ENCODE measurements around the gene EIF4EBP2. TPM values are rescaled to one million over a fixed set of nuclear protein-coding genes. Genes with fewer than 3 reads are reported as not detected.

The EIF4EBP2 gene
- polyA plus RNA-seq, 6 donors from 2014 or later = 35.7 to 44.5 (median 38.8) TPM

DNA sequence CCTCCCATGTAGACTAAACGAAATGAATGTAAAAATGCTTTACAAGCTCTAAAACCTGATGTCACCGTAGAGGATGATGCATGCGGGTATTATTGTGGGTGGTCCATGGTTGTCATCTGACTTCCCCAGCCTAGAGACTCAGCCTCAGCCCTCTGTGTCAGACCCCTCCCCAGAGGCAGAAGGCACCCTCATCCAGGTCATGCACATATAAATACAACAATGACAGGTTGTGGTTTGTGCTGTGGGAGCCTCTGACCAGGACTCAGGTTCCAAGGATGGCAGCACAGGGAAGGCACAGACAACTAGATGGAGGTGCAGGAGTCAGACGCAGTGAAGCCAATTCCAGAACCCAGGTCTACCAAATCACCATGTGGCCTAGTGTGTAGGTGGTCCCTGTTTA lies 40.8 kb downstream of the EIF4EBP2 start:
- DNase-seq (no peak), ATAC-seq (ENCODE audit: low read depth in 2 of 2) (no peak)
- no peak overlapping the region for H3K4me3 Mint-ChIP-seq
- peaks cover 0 to 3% (median 0%) of the 10 kb centered on the region in 7 donors for H3K9me3 Mint-ChIP-seq
- peaks cover 6 to 13% (median 7%) of the 10 kb centered on the region in 3 donors for H3K4me1 Mint-ChIP-seq
- H3K27ac Mint-ChIP-seq = no peak overlapping the region
- no peaks in the 10 kb centered on the region for H3K36me3 Mint-ChIP-seq
- peaks cover 29 to 38% (median 34%) of the 10 kb centered on the region in 3 donors for H3K27me3 Mint-ChIP-seq

DNA sequence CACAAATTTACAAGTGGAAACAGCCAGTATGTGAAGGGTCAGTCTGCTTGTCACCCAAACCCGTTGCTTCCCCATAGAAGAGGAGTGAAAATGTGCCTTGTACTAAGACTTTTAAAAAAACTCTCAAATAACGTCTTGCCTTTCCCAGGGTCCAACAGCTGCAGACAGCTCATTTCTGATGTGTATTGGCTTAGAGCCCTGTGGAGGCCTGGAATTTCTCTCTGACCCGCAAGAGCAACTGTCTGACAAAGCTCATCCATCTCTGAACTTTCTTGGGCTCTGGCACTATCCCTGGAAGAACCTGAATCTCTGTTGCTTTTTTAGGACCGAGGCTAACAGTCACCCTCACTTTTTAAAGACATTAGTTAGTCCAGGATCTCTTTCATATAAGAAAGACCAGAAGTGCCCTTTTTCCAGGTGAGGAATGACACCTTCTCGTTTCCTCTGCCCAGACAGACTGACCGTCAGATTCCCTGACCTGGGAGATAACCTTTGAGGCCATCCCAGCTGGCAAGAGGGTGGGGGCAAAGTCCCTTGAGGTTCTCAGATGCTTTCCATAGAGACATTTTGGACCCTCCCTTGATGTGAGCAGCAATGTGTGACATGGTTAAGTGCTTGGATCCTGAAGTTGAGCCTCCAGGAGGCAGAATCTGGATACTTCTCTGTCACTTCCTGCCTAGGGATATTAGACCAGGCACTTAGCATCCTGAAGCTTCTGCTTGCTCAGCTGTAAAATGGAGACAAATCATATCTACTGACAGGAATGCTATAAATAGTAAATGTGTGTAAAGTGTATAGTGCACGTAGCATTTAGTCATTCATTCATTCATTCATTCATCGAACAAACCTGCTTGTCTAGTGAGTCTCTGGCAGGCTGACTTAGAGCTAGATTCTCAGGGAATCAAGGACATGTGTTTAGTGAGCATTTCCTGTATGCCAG lies 42.0 kb downstream of the EIF4EBP2 start:
- no peak for ATAC-seq (ENCODE audit: low read depth in 2 of 2)
- Mint-ChIP-seq H3K27me3 (peaks cover 21 to 39% (median 31%) of the 10 kb centered on the region in 3 donors), H3K9me3 (peaks cover 0 to 2% (median 0%) of the 10 kb centered on the region in 7 donors), H3K4me1 (peaks cover under 1 to 8% (median under 1%) of the 10 kb centered on the region in 3 donors), H3K4me3 (no peak overlapping the region), H3K27ac (no peak overlapping the region), H3K36me3 (no peaks in the 10 kb centered on the region)
- DNase-seq = no peak

DNA sequence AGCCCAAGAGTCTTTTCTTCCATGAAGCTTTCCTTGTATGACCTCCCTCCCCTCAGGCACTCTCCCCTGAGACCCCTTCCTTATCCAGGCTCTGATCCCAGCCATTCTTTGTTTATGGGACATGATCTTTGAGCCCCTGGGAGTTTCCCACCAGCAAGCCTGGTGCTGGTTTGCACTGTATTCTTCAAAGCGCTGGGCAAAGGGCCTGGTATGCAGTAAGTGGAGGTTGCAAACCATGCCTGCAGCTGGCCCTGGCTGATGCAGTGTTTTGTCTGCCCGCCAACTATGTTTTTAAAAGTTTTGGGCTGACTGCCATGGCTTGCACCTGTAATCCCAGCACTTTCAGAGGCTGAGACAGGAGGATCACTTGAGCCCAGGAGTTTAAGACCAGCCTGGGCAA lies 44.3 kb downstream of the EIF4EBP2 start:
- ATAC-seq (ENCODE audit: low read depth in 2 of 2) = no peak
- no peaks in the 10 kb centered on the region for H3K4me1 Mint-ChIP-seq
- no peaks in the 10 kb centered on the region for H3K36me3 Mint-ChIP-seq
- no peak overlapping the region for H3K4me3 Mint-ChIP-seq
- peaks cover 11 to 23% (median 16%) of the 10 kb centered on the region in 3 donors for H3K27me3 Mint-ChIP-seq
- peaks cover 0 to 2% (median 0%) of the 10 kb centered on the region in 7 donors for H3K9me3 Mint-ChIP-seq
- no peak overlapping the region for H3K27ac Mint-ChIP-seq
- no peak for DNase-seq

DNA sequence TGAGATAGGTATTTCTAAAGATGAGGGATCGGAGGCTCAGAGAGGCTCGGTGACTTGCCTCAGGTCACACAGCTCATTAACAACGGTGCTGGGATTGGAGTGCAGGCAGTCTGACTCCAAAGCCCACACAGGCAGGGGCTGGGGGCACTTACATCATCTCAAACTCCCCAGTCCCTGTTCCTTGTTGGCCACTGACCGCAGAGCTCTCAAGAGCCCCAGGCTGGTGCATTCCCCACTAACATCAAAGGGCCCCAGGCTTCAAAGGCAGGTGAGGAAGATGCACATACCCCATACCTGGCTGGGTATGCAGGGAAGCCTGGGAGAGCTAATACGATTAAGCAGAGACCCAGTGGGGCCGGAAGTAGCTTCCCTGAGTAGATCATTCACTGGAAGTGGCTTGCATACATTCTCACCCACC lies 51.3 kb downstream of the EIF4EBP2 start:
- H3K4me3 Mint-ChIP-seq = no peak overlapping the region
- peaks cover 11 to 20% (median 13%) of the 10 kb centered on the region in 3 donors for H3K4me1 Mint-ChIP-seq
- no peaks in the 10 kb centered on the region for H3K36me3 Mint-ChIP-seq
- no peaks in the 10 kb centered on the region for H3K9me3 Mint-ChIP-seq
- H3K27me3 Mint-ChIP-seq = peaks cover 6 to 54% (median 42%) of the 10 kb centered on the region in 3 donors
- DNase-seq (no peak), ATAC-seq (ENCODE audit: low read depth in 2 of 2) (no peak)
- H3K27ac Mint-ChIP-seq = peak overlapping the region in 1 of 6 donors; percentile 21

DNA sequence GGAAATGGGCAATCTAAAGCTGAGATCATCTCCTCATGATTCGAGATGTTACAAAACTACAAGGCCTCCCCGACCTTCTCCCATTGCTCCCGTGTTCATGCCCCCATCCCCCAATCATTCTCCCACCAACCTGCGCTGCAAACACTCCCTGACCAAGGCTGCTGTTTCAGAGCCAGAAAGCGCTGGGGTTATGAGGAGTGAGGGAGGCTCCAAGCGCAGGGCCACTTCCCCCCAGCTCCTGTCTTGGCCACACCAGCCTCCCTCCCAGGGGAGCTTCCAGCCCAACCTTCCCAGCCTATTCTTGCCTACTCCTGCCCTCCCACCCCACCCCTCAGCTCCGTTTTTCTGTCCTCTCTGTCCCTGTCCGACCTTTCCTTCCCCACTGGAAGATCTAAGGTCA lies 52.2 kb downstream of the EIF4EBP2 start:
- H3K27me3 Mint-ChIP-seq = peaks cover 12 to 57% (median 46%) of the 10 kb centered on the region in 3 donors
- no peaks in the 10 kb centered on the region for H3K9me3 Mint-ChIP-seq
- peaks cover 12 to 22% (median 13%) of the 10 kb centered on the region in 3 donors for H3K4me1 Mint-ChIP-seq
- DNase-seq = no peak
- no peak for ATAC-seq (ENCODE audit: low read depth in 2 of 2)
- H3K4me3 Mint-ChIP-seq = peak overlapping the region in 1 of 8 donors; percentile 47
- H3K36me3 Mint-ChIP-seq = no peaks in the 10 kb centered on the region
- no peak overlapping the region for H3K27ac Mint-ChIP-seq

DNA sequence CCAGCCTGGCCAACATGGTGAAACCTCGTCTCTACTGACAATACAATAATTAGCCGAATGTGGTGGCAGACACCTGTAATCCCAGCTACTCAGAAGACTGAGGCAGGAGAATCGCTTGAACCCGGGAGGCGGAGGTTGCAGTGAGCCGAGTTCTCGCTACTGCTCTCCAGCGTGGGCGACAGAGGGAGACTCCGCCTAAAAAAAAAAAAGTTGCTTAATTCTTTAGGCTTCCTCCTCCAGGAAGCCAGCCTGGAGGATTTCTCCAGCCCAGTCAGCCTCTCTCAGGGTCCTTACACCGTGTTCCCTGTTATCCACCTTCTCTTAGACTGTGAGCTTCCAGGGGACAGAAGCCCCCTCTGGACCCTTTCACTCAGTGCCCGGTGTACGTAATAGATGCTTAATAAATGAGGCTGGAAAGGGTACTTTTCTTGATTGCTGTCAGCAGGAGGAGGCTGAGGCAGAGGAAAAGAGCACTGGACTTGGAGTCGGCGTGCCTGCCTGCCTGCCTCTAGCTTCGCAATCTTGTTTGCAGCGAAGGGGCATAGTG lies 53.9 kb downstream of the EIF4EBP2 start:
- Mint-ChIP-seq H3K9me3 (no peaks in the 10 kb centered on the region), H3K27ac (peak overlapping the region in 2 of 6 donors; percentile 3 to 43), H3K4me3 (peak overlapping the region in 5 of 8 donors; percentile 40 to 80 (median 59)), H3K27me3 (peaks cover 14 to 60% (median 49%) of the 10 kb centered on the region in 3 donors), H3K36me3 (no peaks in the 10 kb centered on the region), H3K4me1 (peaks cover 13 to 25% (median 15%) of the 10 kb centered on the region in 3 donors)
- no peak for DNase-seq
- ATAC-seq (ENCODE audit: low read depth in 2 of 2) = no peak

DNA sequence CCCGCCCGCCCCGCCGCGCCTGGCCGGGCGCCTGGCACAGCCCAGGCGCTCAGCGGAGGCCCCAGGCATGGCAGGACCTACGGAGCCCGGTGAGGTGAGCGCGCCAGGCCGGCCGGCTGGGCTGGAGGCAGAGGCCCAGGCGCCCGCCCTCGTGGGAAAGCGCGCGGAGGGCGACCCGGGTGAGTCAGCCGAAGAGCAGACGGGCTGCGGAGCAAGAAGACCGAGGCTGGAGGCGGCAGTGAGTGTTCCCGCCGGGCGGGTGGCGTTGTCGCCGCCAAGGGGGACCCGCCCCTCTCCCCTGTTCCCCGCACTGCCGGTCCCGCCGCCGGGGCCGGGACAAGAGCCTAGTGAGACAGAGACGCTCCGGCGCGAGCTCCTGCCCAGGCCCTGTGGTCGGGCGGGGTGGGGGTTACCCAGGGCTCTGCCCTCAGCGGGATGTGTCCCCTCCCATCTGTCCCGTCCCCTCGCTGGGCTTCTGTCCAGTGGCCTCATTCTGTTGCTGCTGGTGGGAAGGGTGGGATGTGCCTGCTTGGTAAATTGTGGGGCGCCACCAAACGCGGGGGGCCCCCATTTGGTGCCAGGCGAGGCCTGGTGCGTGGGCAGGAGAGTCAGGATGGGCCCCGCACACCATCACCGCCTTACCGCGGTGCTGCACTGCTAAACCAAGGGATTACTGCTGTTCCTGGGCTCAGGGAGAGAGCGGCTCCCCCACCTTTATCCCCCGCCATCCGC lies 54.5 kb downstream of the EIF4EBP2 start:
- peaks cover 13 to 60% (median 49%) of the 10 kb centered on the region in 3 donors for H3K27me3 Mint-ChIP-seq
- no peak for DNase-seq
- peak; percentile 49 to 56 for ATAC-seq (ENCODE audit: low read depth in 2 of 2)
- no peaks in the 10 kb centered on the region for H3K36me3 Mint-ChIP-seq
- no peak overlapping the region for H3K27ac Mint-ChIP-seq
- H3K4me3 Mint-ChIP-seq = peak overlapping the region in 7 of 8 donors; percentile 38 to 69 (median 56)
- H3K9me3 Mint-ChIP-seq = no peaks in the 10 kb centered on the region
- H3K4me1 Mint-ChIP-seq = peaks cover 13 to 25% (median 15%) of the 10 kb centered on the region in 3 donors

DNA sequence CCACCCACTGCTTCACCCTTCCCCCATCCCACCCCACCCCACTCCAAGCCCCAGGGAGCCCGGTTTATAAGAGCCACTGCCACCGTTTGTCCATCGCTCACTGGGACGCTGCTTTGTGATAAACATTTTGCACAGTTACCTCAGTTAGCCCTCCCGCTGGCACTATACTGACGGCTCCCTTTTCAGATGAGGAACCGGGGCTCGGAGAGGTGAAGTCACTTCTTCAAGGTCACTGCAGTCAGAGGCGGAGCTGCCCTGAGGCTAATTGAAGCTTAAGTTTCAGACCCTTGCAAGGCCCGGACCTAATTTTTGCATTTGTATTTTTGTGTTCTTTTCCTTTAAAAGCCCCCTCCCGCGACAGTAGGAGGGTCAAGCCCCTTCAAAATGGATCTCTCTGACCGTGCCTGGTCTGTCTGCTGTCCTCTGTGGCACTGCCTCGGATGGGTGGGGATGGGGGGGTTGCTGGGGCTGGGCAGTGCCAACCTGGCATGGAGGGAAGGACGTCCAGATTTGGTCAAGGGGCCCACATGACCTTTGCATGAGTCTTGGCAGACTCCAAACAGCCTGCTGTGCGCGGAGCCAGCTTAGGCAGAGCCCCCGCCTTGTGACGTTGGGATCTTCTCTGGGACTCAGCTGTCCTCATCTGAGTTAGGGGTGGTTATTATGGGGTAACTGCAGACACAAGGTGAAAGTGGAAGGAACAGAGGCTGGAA lies 55.3 kb downstream of the EIF4EBP2 start:
- ATAC-seq (ENCODE audit: low read depth in 2 of 2) (no peak), DNase-seq (no peak)
- Mint-ChIP-seq H3K36me3 (no peaks in the 10 kb centered on the region), H3K27ac (no peak overlapping the region), H3K27me3 (peaks cover 10 to 60% (median 49%) of the 10 kb centered on the region in 3 donors), H3K4me3 (peak overlapping the region in 5 of 8 donors; percentile 8 to 61 (median 38)), H3K9me3 (no peaks in the 10 kb centered on the region), H3K4me1 (peaks cover 13 to 25% (median 15%) of the 10 kb centered on the region in 3 donors)

DNA sequence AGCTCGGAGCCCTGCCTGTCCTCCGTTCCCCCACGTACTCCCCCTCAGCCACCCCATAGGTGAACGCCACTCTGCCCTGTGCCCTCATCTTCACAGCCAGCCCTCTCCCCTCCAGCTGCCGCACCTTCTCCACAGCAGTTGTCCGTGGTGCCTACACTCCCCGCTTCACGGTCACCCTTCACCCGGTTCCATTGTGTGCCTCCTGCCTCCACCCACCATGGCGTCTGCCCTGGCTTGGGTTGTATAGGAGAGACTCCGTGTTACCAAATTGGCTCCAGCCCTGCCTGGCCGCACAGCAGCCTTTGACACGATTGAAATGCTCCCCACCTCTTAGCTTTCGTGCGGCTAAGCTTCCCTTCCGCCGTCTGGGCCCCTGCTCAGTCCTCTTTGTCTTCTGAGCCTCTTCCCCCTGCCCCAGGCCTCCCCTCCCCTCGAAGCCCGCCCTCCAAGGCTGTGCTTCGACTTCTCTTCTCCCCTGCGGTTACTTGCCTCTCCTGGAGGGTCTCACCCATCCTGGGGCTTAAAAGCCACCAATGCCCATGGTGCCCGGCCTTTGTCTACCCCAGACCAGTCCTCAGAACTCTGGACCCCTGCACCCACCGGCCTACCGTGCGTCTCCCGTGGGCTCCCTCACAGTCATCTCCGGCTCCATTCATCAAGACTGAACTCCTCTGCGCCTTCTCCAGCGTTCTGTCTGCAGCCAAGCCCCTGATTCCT lies 56.0 kb downstream of the EIF4EBP2 start:
- no peak overlapping the region for H3K27ac Mint-ChIP-seq
- peaks cover 13 to 25% (median 15%) of the 10 kb centered on the region in 3 donors for H3K4me1 Mint-ChIP-seq
- ATAC-seq (ENCODE audit: low read depth in 2 of 2) (no peak), DNase-seq (no peak)
- H3K9me3 Mint-ChIP-seq = no peaks in the 10 kb centered on the region
- peak overlapping the region in 5 of 8 donors; percentile 21 to 79 (median 51) for H3K4me3 Mint-ChIP-seq
- H3K27me3 Mint-ChIP-seq = peaks cover 10 to 60% (median 48%) of the 10 kb centered on the region in 3 donors
- H3K36me3 Mint-ChIP-seq = no peaks in the 10 kb centered on the region

DNA sequence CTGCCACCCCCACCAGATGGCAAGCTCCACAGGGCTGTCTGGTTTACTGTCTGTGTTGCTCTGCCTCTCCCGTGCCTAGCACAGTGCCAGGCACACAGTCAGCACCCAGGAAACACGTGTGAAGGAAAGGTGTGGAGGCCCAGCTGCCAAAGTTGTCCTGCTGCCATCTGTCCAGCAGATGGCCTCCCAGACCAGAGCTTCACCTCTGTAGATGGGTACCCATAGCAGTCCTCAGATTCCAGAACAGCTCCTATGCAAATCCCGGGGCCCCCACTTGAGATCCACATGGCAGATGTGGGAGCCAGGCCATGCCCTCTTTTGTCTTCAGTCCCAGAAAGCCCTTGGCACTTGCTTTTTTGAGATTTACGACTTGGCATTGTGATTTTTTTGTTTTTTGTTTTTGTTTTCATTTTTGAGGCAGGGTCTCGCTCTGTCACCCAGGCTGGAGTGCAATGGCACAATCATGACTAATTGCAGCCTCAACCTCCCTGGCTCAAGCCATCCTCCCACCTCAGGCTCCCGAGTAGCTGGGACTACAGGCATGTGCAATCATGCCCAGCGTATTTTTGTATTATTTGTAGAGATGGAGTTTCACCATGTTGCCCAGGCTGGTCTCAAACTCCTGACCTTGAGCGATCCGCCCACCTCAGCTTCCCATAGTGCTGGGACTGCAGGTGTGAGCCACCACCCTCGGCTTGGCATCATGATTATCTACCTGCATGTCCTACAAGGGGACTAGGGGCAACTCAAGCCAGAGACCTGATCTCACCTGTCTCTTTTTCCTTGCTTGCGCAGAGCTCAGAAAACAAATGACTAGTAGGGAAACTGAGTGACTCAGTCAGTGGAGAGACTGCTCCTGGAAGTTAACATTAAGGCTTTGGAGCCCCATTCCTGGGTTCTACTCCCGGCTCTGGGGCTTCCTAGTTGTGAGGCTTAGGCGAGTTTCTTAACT lies 57.7 kb downstream of the EIF4EBP2 start:
- peak overlapping the region in 1 of 8 donors; percentile 47 for H3K4me3 Mint-ChIP-seq
- H3K9me3 Mint-ChIP-seq = no peaks in the 10 kb centered on the region
- H3K27ac Mint-ChIP-seq = peak overlapping the region in 3 of 6 donors; percentile 24 to 42 (median 33)
- DNase-seq = peak; percentile 43
- ATAC-seq (ENCODE audit: low read depth in 2 of 2) = peak; percentile 59 to 63
- H3K4me1 Mint-ChIP-seq = peaks cover 13 to 24% (median 15%) of the 10 kb centered on the region in 3 donors
- H3K27me3 Mint-ChIP-seq = peaks cover 10 to 51% (median 31%) of the 10 kb centered on the region in 3 donors
- no peaks in the 10 kb centered on the region for H3K36me3 Mint-ChIP-seq

DNA sequence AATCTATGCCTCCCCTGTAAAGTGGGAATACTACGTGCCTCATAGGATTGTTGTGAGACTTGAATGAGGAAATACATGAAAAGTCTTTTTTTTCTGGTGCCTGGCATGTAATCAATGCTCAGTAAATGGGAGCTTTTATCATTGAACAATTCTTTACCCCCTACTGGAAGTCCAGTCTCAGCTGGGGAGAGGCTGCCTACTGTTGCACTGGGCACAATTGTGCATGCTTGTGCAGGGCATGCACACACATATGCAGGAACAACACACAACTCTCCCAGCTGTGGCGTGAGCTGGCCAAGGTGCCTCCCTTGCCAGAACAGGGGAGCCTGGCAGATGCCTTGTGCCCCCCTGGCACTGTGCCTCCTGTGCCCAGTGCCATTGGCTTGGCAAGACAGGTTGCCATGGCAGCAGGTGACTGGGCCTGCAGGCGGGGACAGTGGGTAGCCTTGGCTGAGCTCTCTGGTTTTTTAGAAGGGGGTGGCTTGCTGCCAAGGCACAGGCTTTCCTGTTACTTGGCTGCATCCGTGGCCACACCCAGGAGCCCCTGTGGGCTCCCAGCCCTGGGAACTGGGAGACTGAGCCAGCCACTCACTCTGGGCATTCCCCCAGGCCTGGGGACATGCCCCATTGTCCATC lies 58.5 kb downstream of the EIF4EBP2 start:
- ATAC-seq (ENCODE audit: low read depth in 2 of 2) (no peak), DNase-seq (no peak)
- no peaks in the 10 kb centered on the region for H3K9me3 Mint-ChIP-seq
- no peak overlapping the region for H3K4me3 Mint-ChIP-seq
- peaks cover 10 to 43% (median 29%) of the 10 kb centered on the region in 3 donors for H3K27me3 Mint-ChIP-seq
- H3K27ac Mint-ChIP-seq = no peak overlapping the region
- no peaks in the 10 kb centered on the region for H3K36me3 Mint-ChIP-seq
- H3K4me1 Mint-ChIP-seq = peaks cover 11 to 16% (median 12%) of the 10 kb centered on the region in 3 donors
